Measurements from ENCODE around the gene PRM1.
A peak's percentile ranks its signal among the peaks of the same experiment; 100 is the strongest.

PRM1 gene

DNA sequence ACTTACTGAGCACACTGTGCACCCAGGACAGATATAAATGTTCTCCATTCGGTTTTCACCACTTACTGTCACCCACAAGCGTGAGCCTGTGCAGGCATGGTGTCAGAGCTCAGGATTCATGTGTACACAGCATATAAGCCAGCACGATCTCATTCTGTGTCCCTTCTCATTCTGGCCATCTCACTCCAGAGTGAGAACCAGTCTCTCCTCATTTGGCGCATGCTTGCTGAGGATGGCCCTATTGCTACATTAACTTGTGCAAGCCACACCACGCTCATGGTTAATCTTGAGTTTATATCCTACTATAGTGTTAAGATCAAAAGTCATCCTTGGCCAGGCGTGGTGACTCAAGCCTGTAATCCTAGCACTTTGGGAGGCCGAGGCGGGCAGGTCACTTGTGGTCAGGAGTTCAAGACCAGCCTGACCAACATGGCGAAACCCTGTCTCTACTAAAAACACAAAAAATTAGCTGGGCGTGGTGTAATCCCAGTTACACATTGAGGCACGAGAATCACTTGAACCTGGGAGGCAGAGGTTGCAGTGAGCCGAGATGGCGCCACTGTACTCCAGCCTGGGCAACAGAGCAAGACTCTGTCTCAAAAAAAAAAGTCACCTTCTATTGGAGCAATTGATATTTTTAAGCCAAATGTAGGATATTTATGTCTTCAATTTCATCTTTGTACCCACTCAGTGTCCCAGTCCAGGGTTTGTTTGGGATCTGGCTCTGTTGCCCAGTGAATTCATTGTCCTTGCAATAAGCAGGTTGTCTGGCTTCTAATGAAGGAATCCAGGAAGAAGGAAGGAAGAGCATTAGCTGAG lies 46.0 kb downstream of the PRM1 start:
- Mint-ChIP-seq H3K4me1 (ENCODE audit: low read depth) (peaks cover 59% of the 10 kb centered on the region), H3K9me3 (no peaks in the 10 kb centered on the region), H3K36me3 (ENCODE audit: low read depth) (no peaks in the 10 kb centered on the region), H3K4me3 (peak overlapping the region; percentile 16), H3K27ac (peak overlapping the region; percentile 69), H3K27me3 (ENCODE audit: low read depth) (no peaks in the 10 kb centered on the region)

DNA sequence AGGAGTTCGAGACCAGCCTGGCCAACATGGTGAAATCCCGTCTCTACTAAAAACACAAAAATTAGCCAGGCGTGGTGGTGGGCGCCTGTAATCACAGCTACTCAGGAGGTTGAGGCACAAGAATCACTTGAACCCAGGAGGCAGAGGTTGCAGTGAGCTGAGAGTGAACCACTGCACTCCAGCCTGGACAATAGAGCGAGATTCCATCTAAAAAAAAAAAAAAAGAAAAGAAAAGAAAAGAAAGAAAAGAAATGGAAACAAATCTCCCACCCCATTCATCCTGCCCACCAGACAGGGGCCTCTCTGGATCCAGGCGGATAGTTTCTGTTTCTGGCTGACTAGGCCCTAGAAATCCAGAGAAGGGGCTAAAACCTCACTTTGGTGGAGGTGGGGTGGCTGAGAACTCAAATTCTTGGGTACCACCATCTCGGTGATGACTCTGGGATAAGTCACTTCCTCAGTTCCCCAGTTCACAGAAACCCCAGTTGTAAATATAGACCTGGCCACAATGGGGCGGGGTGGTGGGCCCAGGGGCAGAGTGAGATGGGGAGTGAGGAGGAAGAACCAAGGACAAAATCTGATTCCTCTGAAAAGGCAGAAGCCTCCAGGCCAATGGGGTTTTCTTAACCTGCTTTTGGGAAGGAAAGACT lies 47.3 kb downstream of the PRM1 start:
- no peaks in the 10 kb centered on the region for H3K36me3 Mint-ChIP-seq (ENCODE audit: low read depth)
- H3K27me3 Mint-ChIP-seq (ENCODE audit: low read depth) = no peaks in the 10 kb centered on the region
- peak overlapping the region; percentile 97 for H3K27ac Mint-ChIP-seq
- no peaks in the 10 kb centered on the region for H3K9me3 Mint-ChIP-seq
- peaks cover 70% of the 10 kb centered on the region for H3K4me1 Mint-ChIP-seq (ENCODE audit: low read depth)
- peak overlapping the region; percentile 74 for H3K4me3 Mint-ChIP-seq

DNA sequence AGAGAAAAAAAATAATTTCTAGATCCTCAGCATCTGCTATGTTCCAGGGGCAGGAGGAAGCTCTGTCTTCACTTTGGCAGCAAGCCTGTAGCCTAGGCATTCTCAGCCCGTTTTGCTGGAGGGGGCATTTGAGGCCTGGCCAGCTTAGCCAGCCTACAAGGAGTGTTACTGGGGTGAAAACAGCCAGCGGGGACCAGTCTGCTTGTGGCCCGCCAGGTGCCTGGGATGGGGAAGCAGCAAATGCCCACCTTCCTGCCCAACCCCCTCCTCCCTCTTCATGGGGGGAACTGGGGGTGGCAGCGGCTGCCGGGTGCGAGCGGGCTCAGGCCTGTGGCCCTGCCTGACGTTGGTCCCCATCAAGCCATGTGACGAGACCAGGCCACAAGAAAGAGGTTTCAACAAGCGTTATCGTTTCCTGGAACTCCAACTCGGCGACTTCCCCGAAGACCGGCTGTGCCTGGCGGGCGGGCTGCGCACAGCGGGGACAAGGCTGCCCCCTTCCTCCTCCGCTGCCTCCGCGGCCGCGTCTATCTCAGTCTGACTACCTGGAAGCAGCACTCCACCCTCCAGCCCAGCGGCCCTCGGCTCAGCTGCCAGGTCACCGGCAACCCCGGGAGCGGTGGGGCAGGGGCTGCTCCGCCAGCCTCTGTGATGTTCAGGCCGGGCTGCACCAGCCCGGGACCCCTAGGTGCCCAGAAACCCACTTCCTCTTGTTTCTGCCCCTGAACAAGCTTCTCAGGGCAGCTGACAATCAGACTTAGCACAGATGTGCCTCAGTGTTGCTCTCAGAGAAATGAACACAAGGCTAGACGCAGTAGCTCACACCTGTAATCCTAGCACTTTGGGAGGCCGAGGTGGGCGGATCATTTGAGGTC lies 48.0 kb downstream of the PRM1 start:
- no peaks in the 10 kb centered on the region for H3K36me3 Mint-ChIP-seq (ENCODE audit: low read depth)

DNA sequence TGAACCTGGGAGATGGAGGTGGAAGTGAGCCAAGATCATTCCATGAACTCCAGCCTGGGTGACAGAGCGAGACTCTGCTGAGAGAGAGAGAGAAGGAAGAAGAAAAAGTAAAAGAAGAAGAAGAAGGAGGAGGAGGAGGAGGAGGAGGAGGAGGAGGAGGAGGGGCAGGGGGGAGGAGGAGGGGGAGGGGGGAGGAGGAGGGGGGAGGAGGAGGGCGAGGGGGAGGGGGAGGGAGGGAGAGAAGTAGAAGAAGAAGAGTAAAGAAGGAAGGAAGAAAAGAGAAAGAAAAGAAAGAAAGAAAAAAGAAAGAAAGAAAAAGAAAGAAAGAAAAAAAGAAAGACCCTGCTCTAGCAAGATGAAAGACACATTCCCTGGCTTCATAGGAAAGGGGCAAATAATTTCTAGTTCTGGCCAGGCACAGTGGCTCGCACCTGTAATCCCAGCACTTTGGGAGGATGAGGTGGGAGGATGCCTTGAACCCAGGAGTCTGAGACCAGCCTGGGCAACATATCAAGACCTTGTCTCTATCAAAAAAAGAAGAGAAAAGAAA lies 48.8 kb downstream of the PRM1 start:
- H3K4me1 Mint-ChIP-seq (ENCODE audit: low read depth) = peaks cover 73% of the 10 kb centered on the region
- H3K4me3 Mint-ChIP-seq = peak overlapping the region; percentile 77
- H3K9me3 Mint-ChIP-seq = no peaks in the 10 kb centered on the region
- H3K27me3 Mint-ChIP-seq (ENCODE audit: low read depth) = no peaks in the 10 kb centered on the region
- no peaks in the 10 kb centered on the region for H3K36me3 Mint-ChIP-seq (ENCODE audit: low read depth)
- peak overlapping the region; percentile 97 for H3K27ac Mint-ChIP-seq

More for the DNA sequence above, 48.0 kb downstream of the PRM1 start:
- Mint-ChIP-seq H3K27ac (peak overlapping the region; percentile 97), H3K27me3 (ENCODE audit: low read depth) (no peaks in the 10 kb centered on the region), H3K9me3 (no peaks in the 10 kb centered on the region), H3K4me1 (ENCODE audit: low read depth) (peaks cover 71% of the 10 kb centered on the region), H3K4me3 (peak overlapping the region; percentile 74)

DNA sequence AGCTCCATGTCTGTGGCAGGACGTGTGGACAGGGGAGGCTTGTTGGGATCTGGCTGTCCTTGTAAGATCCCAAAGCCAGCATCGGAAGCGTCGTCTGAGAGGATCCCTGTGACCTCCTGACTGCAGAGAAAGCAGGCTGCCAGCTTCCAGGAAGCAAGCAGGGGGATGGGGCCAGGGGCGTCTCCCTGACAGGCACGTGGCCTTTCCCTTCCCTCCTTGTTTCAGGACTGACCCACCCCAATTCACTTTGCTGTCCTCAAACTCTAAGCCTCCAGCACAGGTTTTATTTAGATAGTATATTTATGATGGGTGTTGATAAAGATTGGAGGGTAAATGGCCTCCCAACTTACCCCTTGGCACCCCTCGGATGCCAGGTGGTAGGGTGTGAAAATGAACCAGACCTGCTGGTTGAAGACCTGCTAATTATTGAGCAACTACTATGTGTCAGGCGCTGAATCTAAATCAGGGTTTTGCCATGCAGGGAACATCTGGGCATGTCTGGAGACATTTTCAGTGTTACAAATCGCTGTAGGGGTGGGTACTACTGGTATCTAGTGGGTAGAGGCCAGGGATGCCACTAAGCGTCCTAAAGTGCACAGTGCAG lies 49.7 kb downstream of the PRM1 start:
- no peaks in the 10 kb centered on the region for H3K27me3 Mint-ChIP-seq (ENCODE audit: low read depth)
- no peaks in the 10 kb centered on the region for H3K36me3 Mint-ChIP-seq (ENCODE audit: low read depth)
- H3K27ac Mint-ChIP-seq = peak overlapping the region; percentile 97
- H3K4me1 Mint-ChIP-seq (ENCODE audit: low read depth) = peaks cover 66% of the 10 kb centered on the region
- no peaks in the 10 kb centered on the region for H3K9me3 Mint-ChIP-seq
- peak overlapping the region; percentile 77 for H3K4me3 Mint-ChIP-seq
